GM12878 (cell line): Measurements from ENCODE around the gene AGBL1. TPM values are rescaled to one million over a fixed set of nuclear protein-coding genes. Genes with fewer than 3 reads are reported as not detected.

Experiments
- ATAC-seq: fragments of 200-7000 bp; cut with Tn5 transposase; 3 replicates; pipeline ENCODE4 v1.9.1; 2020; ENCODE audit warnings: mild to moderate bottlenecking, moderate library complexity
- BruUV-seq: library from RNA; stranded (reverse); fragments of 400-500 nt; replicated peaks from 2 replicates; lab custom pipeline; 2021; lab: Mats Ljungman, UMichigan
- CTCF ChIA-PET: fragments of 300-600 bp; sonication (Branson Sonifier 250); formaldehyde crosslinking; extraction: SDS; loops from one replicate; lab custom pipeline; 2021; ENCODE audit warnings: inconsistent platforms; lab: Yijun Ruan, JAX
- POLR2A ChIA-PET: fragments of 350-600 bp; formaldehyde crosslinking; extraction: SDS; loops from one replicate; lab custom pipeline; 2021; ENCODE audit warnings: inconsistent platforms; lab: Charles Lee
- RAD21 ChIA-PET: fragments of 300-600 bp; sonication (Branson Sonifier 250); formaldehyde crosslinking; loops from one replicate; lab custom pipeline; 2023; ENCODE audit warnings: antibody characterized with exemption; ENCODE audit not compliant: unreplicated experiment; lab: Charles Lee
- SMC1A ChIA-PET: fragments of 300-600 bp; sonication (Branson Sonifier 250); formaldehyde crosslinking; loops from one replicate; lab custom pipeline; 2023; ENCODE audit not compliant: unreplicated experiment, uncharacterized antibody; lab: Charles Lee
- DNase-seq: peaks from one replicate; pipeline ENCODE4 v3.0.0-alpha.2; 2011; ENCODE audit warnings: low read depth, low spot score
- FAIRE-seq: peaks from 3 replicates; lab custom pipeline; 2011; peaks lifted over from hg19 to GRCh38; lab: Jason Lieb, UNC
- H2AFZ ChIP-seq: 2 replicates; pipeline ENCODE4 v1.6.0; 2011; ENCODE audit warnings: low read depth, low read length, control low read depth; ENCODE audit not compliant: control insufficient read depth
- H3K27ac ChIP-seq: 2 replicates; pipeline ENCODE4 v1.5.1; 2011; ENCODE audit warnings: control low read depth; ENCODE audit not compliant: control insufficient read depth, insufficient read depth
- H3K27me3 ChIP-seq, 2 experiments: replicated peaks in 1 of 2; 2 replicates each; pipeline versions ENCODE4 v1.6.0 to v1.6.1; 2011; ENCODE audit warnings: low read length in 1 of 2; ENCODE audit not compliant: control insufficient read depth in 2 of 2, insufficient read depth in 2 of 2
- H3K36me3 ChIP-seq, 2 experiments: 2 replicates each; pipeline ENCODE4 v1.5.1; 2011; ENCODE audit warnings: low read length in 1 of 2; ENCODE audit not compliant: control insufficient read depth in 2 of 2, insufficient read depth in 2 of 2
- H3K4me1 ChIP-seq: 2 replicates; pipeline ENCODE4 v1.6.1; 2011; ENCODE audit warnings: mild to moderate bottlenecking, low read length, moderate library complexity, mixed read lengths; ENCODE audit not compliant: control insufficient read depth, insufficient read depth
- H3K4me2 ChIP-seq: 2 replicates; pipeline ENCODE4 v1.6.0; 2011; ENCODE audit warnings: control low read depth; ENCODE audit not compliant: control insufficient read depth, insufficient read depth
- H3K4me3 ChIP-seq: fragments of 200-600 bp; sonication (generic); 2 replicates; pipeline ENCODE4 v1.5.1; 2016
- H3K79me2 ChIP-seq: 2 replicates; pipeline ENCODE4 v1.6.0; 2011; ENCODE audit warnings: low read length; ENCODE audit not compliant: control insufficient read depth, insufficient read depth
- H3K9ac ChIP-seq: 2 replicates; pipeline ENCODE4 v1.8.0; 2011; ENCODE audit warnings: low read length, control low read depth, mixed read lengths; ENCODE audit not compliant: control insufficient read depth, insufficient read depth
- H3K9me3 ChIP-seq: replicated peaks from 3 replicates; pipeline ENCODE4 v1.5.1; 2011; ENCODE audit warnings: mild to moderate bottlenecking, low read length; ENCODE audit not compliant: control insufficient read depth, insufficient read depth
- H4K20me1 ChIP-seq: 2 replicates; pipeline ENCODE4 v1.6.0; 2011; ENCODE audit not compliant: control insufficient read depth, insufficient read depth
- BRCA1 ChIP-seq: IDR thresholded peaks from 2 replicates; pipeline ENCODE4 v1.6.1; 2011; ENCODE audit warnings: low read depth, low read length, improper control_type of control experiment
- CBX5 ChIP-seq: sonication (generic); IDR thresholded peaks from 2 replicates; pipeline ENCODE4 v1.6.1; 2016; ENCODE audit warnings: low read depth, moderate library complexity, mild to moderate bottlenecking, inconsistent platforms
- KLF5 ChIP-seq: fragments of 450-650 bp; IDR thresholded peaks from 2 replicates; pipeline ENCODE4 v1.6.1; 2014; ENCODE audit warnings: mild to moderate bottlenecking; ENCODE audit not compliant: partially characterized antibody
- MTA3 ChIP-seq: IDR thresholded peaks from 2 replicates; pipeline ENCODE4 v1.6.1; 2012; ENCODE audit warnings: low read length, inconsistent platforms, borderline replicate concordance
- MXI1 ChIP-seq: fragments of 150-350 bp; IDR thresholded peaks from 2 replicates; pipeline ENCODE4 v1.6.1; 2011; ENCODE audit warnings: low read depth, mild to moderate bottlenecking, inconsistent platforms, low read length, improper control_type of control experiment
- RB1 ChIP-seq: fragments of 450-650 bp; formaldehyde crosslinking; IDR thresholded peaks from 2 replicates; pipeline ENCODE4 v1.6.1; 2017; ENCODE audit warnings: mild to moderate bottlenecking, borderline replicate concordance
- YY1 ChIP-seq: IDR thresholded peaks from 2 replicates; pipeline ENCODE4 v1.6.1; 2011; ENCODE audit warnings: low read depth, mild to moderate bottlenecking, low read length
- ZZZ3 ChIP-seq: IDR thresholded peaks from 2 replicates; pipeline ENCODE4 v1.6.1; 2011; ENCODE audit warnings: low read depth; ENCODE audit not compliant: control insufficient read depth, insufficient read length
- WGBS: methylation state at CpG from one replicate; pipeline ENCODE4 v1.1.6; 2016; ENCODE audit warnings: low lambda C conversion rate; ENCODE audit not compliant: insufficient replicate concordance, insufficient coverage; ENCODE audit errors: missing lambda C conversion rate; 5-methylcytosine and 5-hydroxymethylcytosine counted together
- in situ Hi-C: fragments of 300-500 bp; cut with MboI; formaldehyde crosslinking; loops from 9 replicates; pipeline ENCODE4 v1.14.3; 2018; ENCODE audit warnings: mixed read lengths
- intact Hi-C: fragments of 100-400 bp; cut with micrococcal nuclease; formaldehyde crosslinking; loops from one replicate; pipeline ENCODE4 v1.14.2; 2022; ENCODE audit not compliant: unreplicated experiment
- polyA plus RNA-seq, 11 experiments: library from polyadenylated mRNA; depleted of rRNA in 4 of 11; unstranded in 6 of 11; stranded (reverse) in 5 of 11; fragments of >200 nt; fragmentation: Nextera tagmentation in 4 of 11; fragmentation: Illumina TruSeq in 1 of 11; extraction: Ambion mirVana in 4 of 11; extraction: Trizol in 1 of 11; gene quantifications; 1 replicate in 1 of 11; 2 replicates in 10 of 11; pipeline versions ENCODE4 v1.2.1 to v1.2.3, GENCODE V29; 2011 to 2016; ENCODE audit warnings: inconsistent platforms in 2 of 11, missing spikeins in 2 of 11, low read depth in 1 of 11
- total RNA-seq, 4 experiments: library from RNA; depleted of rRNA in 3 of 4; stranded (reverse); fragments of >200 nt in 3 of 4; fragmentation: Illumina TruSeq in 1 of 4; extraction: Trizol in 1 of 4; gene quantifications; 2 replicates each; pipeline versions ENCODE4 v1.2.1 to v1.2.3, GENCODE V29; 2013 to 2021
- TF ChIP-seq, protein P1 (sequence below): IDR thresholded peaks from 2 replicates; pipeline ENCODE4 v1.6.1; 2011; ENCODE audit warnings: low read depth, mild to moderate bottlenecking, low read length, moderate library complexity, borderline replicate concordance; ENCODE audit errors: extremely low read depth
- TF ChIP-seq, protein P2 (sequence below): fragments of 450-650 bp; IDR thresholded peaks from 2 replicates; pipeline ENCODE4 v1.6.1; 2017; ENCODE audit warnings: mild to moderate bottlenecking, moderate library complexity
- TF ChIP-seq, protein P3 (sequence below), 3 experiments: IDR thresholded peaks in 2 of 3; conservative IDR thresholded peaks in 1 of 3; 2 replicates each; pipeline ENCODE4 v1.5.1; 2011; ENCODE audit warnings: low read depth in 3 of 3, low read length in 3 of 3, mild to moderate bottlenecking in 3 of 3, control low read depth in 2 of 3, moderate library complexity in 2 of 3, inconsistent platforms in 1 of 3, mixed read lengths in 1 of 3; ENCODE audit not compliant: control insufficient read depth in 2 of 3, insufficient read depth in 1 of 3; ENCODE audit errors: extremely low read depth in 1 of 3

The AGBL1 gene
- total and polyA plus RNA-seq, 10 of the 15 experiments (the other 5 are each of a cell fraction or from before 2014, with no cell fraction given) = not detected

- ATAC-seq (no peak), DNase-seq (no peak), FAIRE-seq (no peak)
- no peak overlapping the region for H3K9ac ChIP-seq
- ChIA-PET SMC1A (no interaction called here), POLR2A (no interaction called here), RAD21 (no interaction called here), CTCF (interaction anchor here (0.6 kb wide), 1 partner anchor 273 kb away, joined by 3 read pairs; no protein-coding TSS in a partner anchor)
- H3K79me2 ChIP-seq = no peaks in the 10 kb centered on the region
- no peak for TF ChIP-seq RB1
- TF ChIP-seq MXI1 = no peak
- TF ChIP-seq, protein P1, sequence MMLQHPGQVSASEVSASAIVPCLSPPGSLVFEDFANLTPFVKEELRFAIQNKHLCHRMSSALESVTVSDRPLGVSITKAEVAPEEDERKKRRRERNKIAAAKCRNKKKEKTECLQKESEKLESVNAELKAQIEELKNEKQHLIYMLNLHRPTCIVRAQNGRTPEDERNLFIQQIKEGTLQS = no peak
- TF ChIP-seq ZZZ3 = no peak
- TF ChIP-seq, protein P2, sequence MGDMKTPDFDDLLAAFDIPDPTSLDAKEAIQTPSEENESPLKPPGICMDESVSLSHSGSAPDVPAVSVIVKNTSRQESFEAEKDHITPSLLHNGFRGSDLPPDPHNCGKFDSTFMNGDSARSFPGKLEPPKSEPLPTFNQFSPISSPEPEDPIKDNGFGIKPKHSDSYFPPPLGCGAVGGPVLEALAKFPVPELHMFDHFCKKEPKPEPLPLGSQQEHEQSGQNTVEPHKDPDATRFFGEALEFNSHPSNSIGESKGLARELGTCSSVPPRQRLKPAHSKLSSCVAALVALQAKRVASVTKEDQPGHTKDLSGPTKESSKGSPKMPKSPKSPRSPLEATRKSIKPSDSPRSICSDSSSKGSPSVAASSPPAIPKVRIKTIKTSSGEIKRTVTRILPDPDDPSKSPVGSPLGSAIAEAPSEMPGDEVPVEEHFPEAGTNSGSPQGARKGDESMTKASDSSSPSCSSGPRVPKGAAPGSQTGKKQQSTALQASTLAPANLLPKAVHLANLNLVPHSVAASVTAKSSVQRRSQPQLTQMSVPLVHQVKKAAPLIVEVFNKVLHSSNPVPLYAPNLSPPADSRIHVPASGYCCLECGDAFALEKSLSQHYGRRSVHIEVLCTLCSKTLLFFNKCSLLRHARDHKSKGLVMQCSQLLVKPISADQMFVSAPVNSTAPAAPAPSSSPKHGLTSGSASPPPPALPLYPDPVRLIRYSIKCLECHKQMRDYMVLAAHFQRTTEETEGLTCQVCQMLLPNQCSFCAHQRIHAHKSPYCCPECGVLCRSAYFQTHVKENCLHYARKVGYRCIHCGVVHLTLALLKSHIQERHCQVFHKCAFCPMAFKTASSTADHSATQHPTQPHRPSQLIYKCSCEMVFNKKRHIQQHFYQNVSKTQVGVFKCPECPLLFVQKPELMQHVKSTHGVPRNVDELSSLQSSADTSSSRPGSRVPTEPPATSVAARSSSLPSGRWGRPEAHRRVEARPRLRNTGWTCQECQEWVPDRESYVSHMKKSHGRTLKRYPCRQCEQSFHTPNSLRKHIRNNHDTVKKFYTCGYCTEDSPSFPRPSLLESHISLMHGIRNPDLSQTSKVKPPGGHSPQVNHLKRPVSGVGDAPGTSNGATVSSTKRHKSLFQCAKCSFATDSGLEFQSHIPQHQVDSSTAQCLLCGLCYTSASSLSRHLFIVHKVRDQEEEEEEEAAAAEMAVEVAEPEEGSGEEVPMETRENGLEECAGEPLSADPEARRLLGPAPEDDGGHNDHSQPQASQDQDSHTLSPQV = no peak
- TF ChIP-seq KLF5 = no peak
- TF ChIP-seq, protein P3, sequence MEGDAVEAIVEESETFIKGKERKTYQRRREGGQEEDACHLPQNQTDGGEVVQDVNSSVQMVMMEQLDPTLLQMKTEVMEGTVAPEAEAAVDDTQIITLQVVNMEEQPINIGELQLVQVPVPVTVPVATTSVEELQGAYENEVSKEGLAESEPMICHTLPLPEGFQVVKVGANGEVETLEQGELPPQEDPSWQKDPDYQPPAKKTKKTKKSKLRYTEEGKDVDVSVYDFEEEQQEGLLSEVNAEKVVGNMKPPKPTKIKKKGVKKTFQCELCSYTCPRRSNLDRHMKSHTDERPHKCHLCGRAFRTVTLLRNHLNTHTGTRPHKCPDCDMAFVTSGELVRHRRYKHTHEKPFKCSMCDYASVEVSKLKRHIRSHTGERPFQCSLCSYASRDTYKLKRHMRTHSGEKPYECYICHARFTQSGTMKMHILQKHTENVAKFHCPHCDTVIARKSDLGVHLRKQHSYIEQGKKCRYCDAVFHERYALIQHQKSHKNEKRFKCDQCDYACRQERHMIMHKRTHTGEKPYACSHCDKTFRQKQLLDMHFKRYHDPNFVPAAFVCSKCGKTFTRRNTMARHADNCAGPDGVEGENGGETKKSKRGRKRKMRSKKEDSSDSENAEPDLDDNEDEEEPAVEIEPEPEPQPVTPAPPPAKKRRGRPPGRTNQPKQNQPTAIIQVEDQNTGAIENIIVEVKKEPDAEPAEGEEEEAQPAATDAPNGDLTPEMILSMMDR (IDR thresholded peaks at IDR 0.05 in 2 of 3, conservative IDR thresholded peaks at IDR 0.05 in 1 of 3; ENCODE audit: control insufficient read depth in 2 of 3, extremely low read depth in 1 of 3, insufficient read depth in 1 of 3, low read depth in 3 of 3, low read length in 3 of 3) = no peak
- no peak for TF ChIP-seq YY1
- no peak for TF ChIP-seq BRCA1
- TF ChIP-seq MTA3 = no peak
- TF ChIP-seq CBX5 = no peak
- H3K4me1 ChIP-seq = no peaks in the 10 kb centered on the region
- no TSS peak for BruUV-seq
- intact Hi-C loops (no loop called here), in situ Hi-C loops (no loop called here)
- WGBS = 25% methylated on average over 4 of the region's 4 CpGs
- H3K4me3 ChIP-seq = no peak overlapping the region
- H3K4me2 ChIP-seq = no peak overlapping the region
- no peaks in the 10 kb centered on the region for H3K9me3 ChIP-seq
- H2AFZ ChIP-seq = no peak overlapping the region
- H4K20me1 ChIP-seq = no peaks in the 10 kb centered on the region
- no peaks in the 10 kb centered on the region for H3K36me3 ChIP-seq
- H3K27me3 ChIP-seq = no peaks in the 10 kb centered on the region
- no peak overlapping the region for H3K27ac ChIP-seq
Observed at GRCh38 chr15:86634146-86634545, 554.5 kb downstream of the AGBL1 start.
